IPS DF 6.9 (cell line): ENCODE data around the gene CATSPERD.
"Not testable (repeated sequence)": the region's sequence is repeated elsewhere in the genome, so short reads cannot be mapped to it uniquely, and the experiment has no call there.

Experiments used
- DNase-seq: peaks from one replicate; pipeline ENCODE4 v3.0.0-alpha.2; 2013; ENCODE audit warnings: low read depth, low spot score
- H3K27ac ChIP-seq: one replicate; pipeline ENCODE4 v1.5.1; 2013; ENCODE audit warnings: low read length, control low read depth
- H3K27me3 ChIP-seq: 2 replicates; pipeline ENCODE4 v1.6.1; 2013; ENCODE audit warnings: mild to moderate bottlenecking, low read length; ENCODE audit not compliant: control insufficient read depth, insufficient read depth
- H3K36me3 ChIP-seq: 2 replicates; pipeline ENCODE4 v1.6.1; 2013; ENCODE audit warnings: low read length; ENCODE audit not compliant: control insufficient read depth, insufficient read depth
- H3K4me1 ChIP-seq: 2 replicates; pipeline ENCODE4 v1.6.1; 2013; ENCODE audit warnings: low read length; ENCODE audit not compliant: control insufficient read depth, insufficient read depth
- H3K4me3 ChIP-seq: 2 replicates; pipeline ENCODE4 v1.5.1; 2013; ENCODE audit warnings: mild to moderate bottlenecking, low read length
- H3K9me3 ChIP-seq: 2 replicates; pipeline ENCODE4 v1.6.1; 2013; ENCODE audit warnings: low read length, inconsistent platforms; ENCODE audit not compliant: control insufficient read depth, insufficient read depth
- WGBS: extraction: QIAGEN DNeasy Blood & Tissue Kit; methylation state at CpG from one replicate; pipeline ENCODE4 v1.1.7; 2013; ENCODE audit warnings: mixed read lengths, missing lambda C conversion rate; ENCODE audit not compliant: insufficient read length, insufficient coverage; 5-methylcytosine and 5-hydroxymethylcytosine counted together

Gene CATSPERD

GRCh38 chr19:5717215-5717935 is 3.1 kb upstream of the CATSPERD start:
- DNase-seq = no peak
- H3K9me3 ChIP-seq = no peaks in the 10 kb centered on the region
- no peak overlapping the region; the same call in 1 of the 2 replicates for H3K4me3 ChIP-seq
- H3K27me3 ChIP-seq = no peaks in the 10 kb centered on the region
- peaks cover 14% of the 10 kb centered on the region for H3K36me3 ChIP-seq
- WGBS = no CpG with 5 or more reads among the region's 8 CpGs
- H3K27ac ChIP-seq = no peak overlapping the region
- no peaks in the 10 kb centered on the region for H3K4me1 ChIP-seq

GRCh38 chr19:5718037-5718578 is 2.3 kb upstream of the CATSPERD start:
- no CpG with 5 or more reads among the region's 14 CpGs for WGBS
- H3K4me3 ChIP-seq = no peak overlapping the region; the same call in 1 of the 2 replicates
- H3K27ac ChIP-seq = no peak overlapping the region
- no peak for DNase-seq
- H3K9me3 ChIP-seq = no peaks in the 10 kb centered on the region
- peaks cover 8% of the 10 kb centered on the region for H3K36me3 ChIP-seq
- H3K4me1 ChIP-seq = no peaks in the 10 kb centered on the region
- no peaks in the 10 kb centered on the region for H3K27me3 ChIP-seq

- Histone ChIP-seq H3K27me3 (no peaks in the 10 kb centered on the region), H3K36me3 (peaks cover 3% of the 10 kb centered on the region; the same call in 1 of the 2 replicates), H3K4me3 (peak overlapping the region; percentile 50; the same call in 1 of the 2 replicates), H3K4me1 (no peaks in the 10 kb centered on the region), H3K9me3 (no peaks in the 10 kb centered on the region), H3K27ac (no peak overlapping the region)
- WGBS = no CpG with 5 or more reads among the region's 11 CpGs
- DNase-seq = no peak
Measured at GRCh38 chr19:5718579-5719273, 1.7 kb upstream of the CATSPERD start.

- WGBS = no CpG with 5 or more reads among the region's 58 CpGs
- H3K4me3 ChIP-seq = peak overlapping the region; percentile 50
- no peaks in the 10 kb centered on the region for H3K9me3 ChIP-seq
- H3K27me3 ChIP-seq = no peaks in the 10 kb centered on the region
- no peaks in the 10 kb centered on the region for H3K4me1 ChIP-seq
- no peak for DNase-seq
- no peak overlapping the region for H3K27ac ChIP-seq
- no peaks in the 10 kb centered on the region; the same call in 1 of the 2 replicates for H3K36me3 ChIP-seq
Measured at GRCh38 chr19:5719274-5719960, 1.0 kb upstream of the CATSPERD start.

GRCh38 chr19:5727453-5728050 is 7.1 kb downstream of the CATSPERD start:
- no CpG with 5 or more reads among the region's 4 CpGs for WGBS
- Histone ChIP-seq H3K4me1 (no peaks in the 10 kb centered on the region), H3K27me3 (no peaks in the 10 kb centered on the region), H3K9me3 (no peaks in the 10 kb centered on the region), H3K36me3 (no peaks in the 10 kb centered on the region), H3K27ac (no peak overlapping the region), H3K4me3 (no peak overlapping the region)
- no peak for DNase-seq

GRCh38 chr19:5733172-5733571 is 12.7 kb downstream of the CATSPERD start:
- not testable (repeated sequence) for H3K4me3 ChIP-seq, DNase-seq, H3K27me3 ChIP-seq, H3K9me3 ChIP-seq, H3K36me3 ChIP-seq, H3K4me1 ChIP-seq, H3K27ac ChIP-seq
- no CpG with 5 or more reads among the region's 2 CpGs for WGBS

- H3K9me3 ChIP-seq = no peaks in the 10 kb centered on the region
- H3K36me3 ChIP-seq = no peaks in the 10 kb centered on the region
- DNase-seq = no peak
- no CpG with 5 or more reads among the region's 8 CpGs for WGBS
- no peaks in the 10 kb centered on the region for H3K4me1 ChIP-seq
- no peak overlapping the region for H3K4me3 ChIP-seq
- H3K27ac ChIP-seq = no peak overlapping the region
- no peaks in the 10 kb centered on the region for H3K27me3 ChIP-seq
Measured at GRCh38 chr19:5738423-5738822, 18.0 kb downstream of the CATSPERD start.

GRCh38 chr19:5742051-5742450 is 21.6 kb downstream of the CATSPERD start:
- Histone ChIP-seq H3K4me1 (no peaks in the 10 kb centered on the region), H3K4me3 (no peak overlapping the region), H3K36me3 (no peaks in the 10 kb centered on the region), H3K27ac (no peak overlapping the region), H3K27me3 (no peaks in the 10 kb centered on the region), H3K9me3 (no peaks in the 10 kb centered on the region)
- DNase-seq = no peak
- WGBS = 100% methylated on average over 10 of the region's 19 CpGs

- H3K27me3 ChIP-seq = no peaks in the 10 kb centered on the region
- H3K4me1 ChIP-seq = no peaks in the 10 kb centered on the region
- no peak for DNase-seq
Measured at GRCh38 chr19:5743630-5744029, 23.2 kb downstream of the CATSPERD start.

GRCh38 chr19:5744999-5745398 is 24.6 kb downstream of the CATSPERD start:
- H3K36me3 ChIP-seq, H3K4me3 ChIP-seq, H3K27me3 ChIP-seq, H3K9me3 ChIP-seq, H3K4me1 ChIP-seq, DNase-seq, H3K27ac ChIP-seq: not testable (repeated sequence)
- no CpG with 5 or more reads among the region's 10 CpGs for WGBS

More at GRCh38 chr19:5743630-5744029, 23.2 kb downstream of the CATSPERD start:
- Histone ChIP-seq H3K36me3 (no peaks in the 10 kb centered on the region), H3K9me3 (no peaks in the 10 kb centered on the region), H3K4me3 (no peak overlapping the region), H3K27ac (no peak overlapping the region)
